CD4-positive, alpha-beta T cell treated with Interleukin-4 for 4 hours (primary cell): ENCODE results near the gene RTL5.
"Not testable (repeated sequence)": the region's sequence is repeated elsewhere in the genome, so short reads cannot be mapped to it uniquely, and the experiment has no call there.

ENCODE experiments used
- DNase-seq: peaks from one replicate; pipeline ENCODE4 v3.0.0-alpha.2; 2020

The RTL5 gene

GRCh38 chrX:72131317-72132294, at the start of gene RTL5:
RTL5 (minus strand) TSS chrX:72131915.
- peak; percentile 71 for DNase-seq

- DNase-seq: no peak
Measured at GRCh38 chrX:72180539-72180938, 48.8 kb upstream of the RTL5 start.

- DNase-seq: no peak
Measured at GRCh38 chrX:72176981-72177380, 45.3 kb upstream of the RTL5 start.

GRCh38 chrX:72176289-72176688, 44.6 kb upstream of the RTL5 start:
- DNase-seq: not testable (repeated sequence)

- DNase-seq: peak; percentile 78
Measured at GRCh38 chrX:72169008-72169728, 37.5 kb upstream of the RTL5 start.

GRCh38 chrX:72165551-72165950, 33.8 kb upstream of the RTL5 start:
- DNase-seq: no peak

- no peak for DNase-seq
Measured at GRCh38 chrX:72159769-72160168, 28.1 kb upstream of the RTL5 start.

- no peak for DNase-seq
Measured at GRCh38 chrX:72158773-72159172, 27.1 kb upstream of the RTL5 start.

- DNase-seq: no peak
Measured at GRCh38 chrX:72146527-72146926, 14.8 kb upstream of the RTL5 start.

GRCh38 chrX:72145181-72145580, 13.5 kb upstream of the RTL5 start:
- DNase-seq: no peak

- DNase-seq: no peak
Measured at GRCh38 chrX:72143609-72143907, 11.8 kb upstream of the RTL5 start.

- no peak for DNase-seq
Measured at GRCh38 chrX:72142794-72143608, 11.3 kb upstream of the RTL5 start.

GRCh38 chrX:72142094-72142793, 10.5 kb upstream of the RTL5 start:
- DNase-seq: no peak

GRCh38 chrX:72141372-72142004, 9.8 kb upstream of the RTL5 start:
- DNase-seq: peak; percentile 14

GRCh38 chrX:72139538-72139937, 7.8 kb upstream of the RTL5 start:
- DNase-seq: no peak

- DNase-seq: no peak
Measured at GRCh38 chrX:72137846-72138495, 6.3 kb upstream of the RTL5 start.

GRCh38 chrX:72133851-72134546, 2.3 kb upstream of the RTL5 start:
- no peak for DNase-seq

- DNase-seq: no peak
Measured at GRCh38 chrX:72132456-72132855, 741 bp upstream of the RTL5 start.

GRCh38 chrX:72130762-72131250, 909 bp downstream of the RTL5 start:
- DNase-seq: no peak

GRCh38 chrX:72130156-72130761, 1.5 kb downstream of the RTL5 start:
- DNase-seq: no peak
